H9 (cell line): ENCODE measurements around the gene PROM1. TPM values are rescaled to one million over a fixed set of nuclear protein-coding genes. Genes with fewer than 3 reads are reported as not detected.

Experiments used
- DNase-seq: peaks from one replicate; pipeline ENCODE4 v3.0.0-alpha.2; 2017
- H2AFZ ChIP-seq: one replicate; pipeline ENCODE4 v1.6.1; 2013; ENCODE audit warnings: mild to moderate bottlenecking, low read length, control low read depth, moderate library complexity
- H2AK5ac ChIP-seq: 2 replicates; pipeline ENCODE4 v1.6.1; 2013; ENCODE audit warnings: low read length, control low read depth, mixed read lengths; ENCODE audit not compliant: insufficient read length
- H2BK120ac ChIP-seq: one replicate; pipeline ENCODE4 v1.6.1; 2013; ENCODE audit warnings: low read depth, mild to moderate bottlenecking, low read length, control low read depth, inconsistent platforms; ENCODE audit not compliant: poor library complexity, severe bottlenecking
- H2BK12ac ChIP-seq: 2 replicates; pipeline ENCODE4 v1.6.1; 2013; ENCODE audit warnings: low read length, control low read depth, mixed read lengths, low read depth; ENCODE audit not compliant: insufficient read length
- H2BK15ac ChIP-seq: 2 replicates; pipeline ENCODE4 v1.6.1; 2013; ENCODE audit warnings: low read depth, low read length, control low read depth
- H2BK20ac ChIP-seq: one replicate; pipeline ENCODE4 v1.6.1; 2013; ENCODE audit warnings: low read depth, mild to moderate bottlenecking, low read length, control low read depth, inconsistent platforms; ENCODE audit not compliant: poor library complexity, severe bottlenecking
- H2BK5ac ChIP-seq: 2 replicates; pipeline ENCODE4 v1.6.1; 2013; ENCODE audit warnings: low read length, control low read depth, mixed read lengths; ENCODE audit not compliant: insufficient read length
- H3K14ac ChIP-seq: 2 replicates; pipeline ENCODE4 v1.6.1; 2013; ENCODE audit warnings: low read length, control low read depth; ENCODE audit not compliant: insufficient read depth
- H3K18ac ChIP-seq: 2 replicates; pipeline ENCODE4 v1.6.1; 2013; ENCODE audit warnings: low read depth, mild to moderate bottlenecking, mixed read lengths, low read length, control low read depth; ENCODE audit not compliant: insufficient read length
- H3K23ac ChIP-seq: 2 replicates; pipeline ENCODE4 v1.6.1; 2013; ENCODE audit warnings: low read length, control low read depth, mixed read lengths, low read depth; ENCODE audit not compliant: insufficient read length
- H3K23me2 ChIP-seq: 2 replicates; pipeline ENCODE4 v1.6.1; 2013; ENCODE audit warnings: low read depth, mild to moderate bottlenecking, mixed read lengths, low read length, control low read depth; ENCODE audit not compliant: insufficient read length, poor library complexity, severe bottlenecking
- H3K27ac ChIP-seq: 2 replicates; pipeline ENCODE4 v1.5.1; 2013; ENCODE audit warnings: low read length, control low read depth, mixed read lengths, low read depth; ENCODE audit not compliant: insufficient read length
- H3K27me3 ChIP-seq: 2 replicates; pipeline ENCODE4 v1.6.1; 2013; ENCODE audit warnings: low read length, control low read depth, inconsistent platforms; ENCODE audit not compliant: insufficient read depth
- H3K4ac ChIP-seq: 2 replicates; pipeline ENCODE4 v1.6.1; 2013; ENCODE audit warnings: low read depth, mild to moderate bottlenecking, control low read depth, inconsistent platforms, low read length, moderate library complexity
- H3K4me1 ChIP-seq: 2 replicates; pipeline ENCODE4 v1.6.1; 2013; ENCODE audit warnings: low read length, control low read depth, inconsistent platforms; ENCODE audit not compliant: insufficient read depth
- H3K4me2 ChIP-seq: 2 replicates; pipeline ENCODE4 v1.6.1; 2013; ENCODE audit warnings: low read length, control low read depth, mixed read lengths; ENCODE audit not compliant: insufficient read length, insufficient read depth
- H3K56ac ChIP-seq: 2 replicates; pipeline ENCODE4 v1.6.1; 2013; ENCODE audit warnings: low read depth, mild to moderate bottlenecking, mixed read lengths, low read length, control low read depth; ENCODE audit not compliant: insufficient read length
- H3K79me1 ChIP-seq: 2 replicates; pipeline ENCODE4 v1.6.1; 2013; ENCODE audit warnings: low read depth, mild to moderate bottlenecking, moderate library complexity, low read length, control low read depth, inconsistent platforms; ENCODE audit not compliant: insufficient read depth, poor library complexity, severe bottlenecking
- H3K79me2 ChIP-seq: 2 replicates; pipeline ENCODE4 v1.6.1; 2013; ENCODE audit warnings: low read length, control low read depth, inconsistent platforms; ENCODE audit not compliant: insufficient read depth
- H3K9ac ChIP-seq: 2 replicates; pipeline ENCODE4 v1.6.1; 2013; ENCODE audit warnings: low read length, control low read depth, mixed read lengths; ENCODE audit not compliant: insufficient read length; ENCODE audit errors: extremely low read depth
- H3K9me3 ChIP-seq: one replicate; pipeline ENCODE4 v1.6.1; 2013; ENCODE audit warnings: low read depth, low read length, inconsistent platforms; ENCODE audit not compliant: control insufficient read depth
- H3T11ph ChIP-seq: one replicate; pipeline ENCODE4 v1.6.1; 2013; ENCODE audit warnings: mild to moderate bottlenecking, low read length, control low read depth, inconsistent platforms
- H4K20me1 ChIP-seq: one replicate; pipeline ENCODE4 v1.6.1; 2013; ENCODE audit not compliant: control insufficient read depth, insufficient read length, insufficient read depth
- H4K5ac ChIP-seq: 2 replicates; pipeline ENCODE4 v1.6.1; 2013; ENCODE audit warnings: low read depth, mild to moderate bottlenecking, mixed read lengths, low read length, control low read depth; ENCODE audit not compliant: insufficient read length
- H4K8ac ChIP-seq: replicated peaks from 2 replicates; pipeline ENCODE4 v1.6.1; 2013; ENCODE audit warnings: low read length, control low read depth, mixed read lengths, low read depth; ENCODE audit not compliant: insufficient read length
- H4K91ac ChIP-seq: 2 replicates; pipeline ENCODE4 v1.6.1; 2013; ENCODE audit warnings: low read depth, mild to moderate bottlenecking, moderate library complexity, mixed read lengths, low read length, control low read depth; ENCODE audit not compliant: insufficient read length
- H3K27ac Mint-ChIP-seq, 3 experiments: 2 replicates in 2 of 3; 3 replicates in 1 of 3; pipeline ENCODE4 v1.8.0; 2020 to 2021; ENCODE audit warnings: mixed read lengths in 3 of 3, mild to moderate bottlenecking in 1 of 3, moderate library complexity in 1 of 3
- H3K27me3 Mint-ChIP-seq: 2 replicates; pipeline ENCODE4 v1.8.0; 2021; ENCODE audit warnings: low read depth, mild to moderate bottlenecking, moderate library complexity, mixed read lengths
- H3K36me3 Mint-ChIP-seq, 3 experiments: 2 replicates in 2 of 3; 3 replicates in 1 of 3; pipeline ENCODE4 v1.8.0; 2020 to 2021; ENCODE audit warnings: low read depth in 3 of 3, mixed read lengths in 3 of 3; ENCODE audit not compliant: insufficient read depth in 1 of 3
- H3K4me1 Mint-ChIP-seq, 2 experiments: 2 replicates each; pipeline ENCODE4 v1.8.0; 2020; ENCODE audit warnings: mixed read lengths in 2 of 2
- H3K4me3 Mint-ChIP-seq, 2 experiments: 2 replicates in 1 of 2; 3 replicates in 1 of 2; pipeline ENCODE4 v1.8.0; 2020 to 2021; ENCODE audit warnings: mild to moderate bottlenecking in 2 of 2, mixed read lengths in 2 of 2, moderate library complexity in 1 of 2
- H3K9me3 Mint-ChIP-seq, 2 experiments: 2 replicates in 1 of 2; 3 replicates in 1 of 2; pipeline ENCODE4 v1.8.0; 2020; ENCODE audit warnings: mild to moderate bottlenecking in 2 of 2, mixed read lengths in 2 of 2, moderate library complexity in 1 of 2
- WGBS: extraction: QIAGEN DNeasy Blood & Tissue Kit; methylation state at CpG from one replicate; pipeline ENCODE4 v1.1.7; 2013; ENCODE audit warnings: missing lambda C conversion rate, low lambda C conversion rate, mixed read lengths; ENCODE audit not compliant: insufficient read length; ENCODE audit errors: extremely low coverage; 5-methylcytosine and 5-hydroxymethylcytosine counted together
- total RNA-seq: library from RNA; stranded (reverse); gene quantifications from 2 replicates; pipeline ENCODE4 v1.2.1, GENCODE V29; 2021
- TF ChIP-seq, protein P1 (sequence below): fragments of 200-600 bp; sonication (generic); conservative IDR thresholded peaks from 3 replicates; pipeline ENCODE4 v1.8.0; 2021; ENCODE audit warnings: antibody characterized with exemption, mild to moderate bottlenecking

PROM1 gene
- total RNA-seq, 1 experiment from 2014 or later = 98.3 TPM

DNA sequence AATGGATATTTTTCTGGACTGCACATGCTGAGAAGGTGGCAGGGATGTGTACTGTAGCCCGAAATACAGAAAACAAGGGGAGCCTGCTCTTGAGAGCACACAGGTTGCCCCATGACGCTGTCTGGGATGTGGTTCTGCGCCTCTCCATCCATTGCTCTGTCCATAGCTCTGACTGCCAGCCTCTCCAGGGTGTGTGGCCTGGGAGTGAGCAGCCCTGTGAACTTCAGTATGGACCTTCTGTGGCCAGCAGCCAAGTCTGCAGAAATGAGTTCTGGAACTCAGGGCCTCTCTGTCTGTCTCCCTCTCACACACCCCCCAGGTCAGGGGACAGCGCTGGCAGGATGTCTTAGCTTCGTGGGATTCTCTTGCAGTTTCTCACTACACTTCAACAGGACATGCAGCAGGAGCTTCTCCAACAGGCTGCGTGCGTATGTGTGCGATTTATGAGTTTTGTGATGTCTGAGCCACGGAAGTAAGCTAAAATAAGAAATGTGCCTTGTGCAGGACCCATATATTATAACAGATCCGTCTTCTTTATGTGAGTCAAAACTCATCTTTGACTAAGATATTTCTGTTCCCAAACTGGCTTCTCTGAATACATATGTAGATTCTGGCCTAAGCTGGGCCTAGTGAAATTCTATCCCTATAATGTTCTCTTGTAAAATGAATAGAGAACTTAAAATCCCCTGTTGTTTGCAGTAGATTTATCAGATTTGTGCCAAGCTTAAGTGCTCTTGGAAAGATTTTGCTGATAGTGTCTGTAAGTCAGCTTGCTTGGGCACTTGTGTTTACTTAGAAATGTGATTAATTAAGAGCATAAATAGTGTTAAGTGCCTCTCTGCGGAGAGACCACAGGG, 40.0 kb downstream of the PROM1 start:
- Histone ChIP-seq H3K18ac (no peak overlapping the region), H2AK5ac (no peak overlapping the region), H4K91ac (no peak overlapping the region), H2BK20ac (no peak overlapping the region), H3K79me2 (peaks cover 6% of the 10 kb centered on the region; the same call in 1 of the 2 replicates), H3K4me2 (no peak overlapping the region), H3T11ph (no peak overlapping the region), H3K4me1 (peaks cover 8% of the 10 kb centered on the region; the same call in 1 of the 2 replicates), H3K4ac (no peak overlapping the region), H3K56ac (no peak overlapping the region), H3K9ac (no peak overlapping the region), H2BK120ac (no peak overlapping the region), H3K27ac (no peak overlapping the region), H2BK5ac (no peak overlapping the region), H2BK15ac (no peak overlapping the region), H3K27me3 (no peaks in the 10 kb centered on the region), H2BK12ac (no peak overlapping the region), H4K8ac (no peak overlapping the region), H4K5ac (no peak overlapping the region), H3K23ac (no peak overlapping the region), H3K9me3 (no peaks in the 10 kb centered on the region), H4K20me1 (no peaks in the 10 kb centered on the region), H3K79me1 (peaks cover 5% of the 10 kb centered on the region), H3K23me2 (no peaks in the 10 kb centered on the region), H3K14ac (no peak overlapping the region), H2AFZ (no peak overlapping the region)
- TF ChIP-seq, protein P1, sequence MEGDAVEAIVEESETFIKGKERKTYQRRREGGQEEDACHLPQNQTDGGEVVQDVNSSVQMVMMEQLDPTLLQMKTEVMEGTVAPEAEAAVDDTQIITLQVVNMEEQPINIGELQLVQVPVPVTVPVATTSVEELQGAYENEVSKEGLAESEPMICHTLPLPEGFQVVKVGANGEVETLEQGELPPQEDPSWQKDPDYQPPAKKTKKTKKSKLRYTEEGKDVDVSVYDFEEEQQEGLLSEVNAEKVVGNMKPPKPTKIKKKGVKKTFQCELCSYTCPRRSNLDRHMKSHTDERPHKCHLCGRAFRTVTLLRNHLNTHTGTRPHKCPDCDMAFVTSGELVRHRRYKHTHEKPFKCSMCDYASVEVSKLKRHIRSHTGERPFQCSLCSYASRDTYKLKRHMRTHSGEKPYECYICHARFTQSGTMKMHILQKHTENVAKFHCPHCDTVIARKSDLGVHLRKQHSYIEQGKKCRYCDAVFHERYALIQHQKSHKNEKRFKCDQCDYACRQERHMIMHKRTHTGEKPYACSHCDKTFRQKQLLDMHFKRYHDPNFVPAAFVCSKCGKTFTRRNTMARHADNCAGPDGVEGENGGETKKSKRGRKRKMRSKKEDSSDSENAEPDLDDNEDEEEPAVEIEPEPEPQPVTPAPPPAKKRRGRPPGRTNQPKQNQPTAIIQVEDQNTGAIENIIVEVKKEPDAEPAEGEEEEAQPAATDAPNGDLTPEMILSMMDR = no peak
- no peak for DNase-seq
- peak overlapping the region; percentile 54 to 77 (median 68); a peak in 5 of 7 replicates for H3K27ac Mint-ChIP-seq
- no peaks in the 10 kb centered on the region for H3K9me3 Mint-ChIP-seq
- no peaks in the 10 kb centered on the region for H3K27me3 Mint-ChIP-seq
- peaks cover 0 to 8% (median 0%) of the 10 kb centered on the region in 3 experiments; a peak in 3 of 7 replicates for H3K36me3 Mint-ChIP-seq
- WGBS = no CpG with 5 or more reads among the region's 11 CpGs
- no peak overlapping the region for H3K4me3 Mint-ChIP-seq
- peaks cover 49 to 55% of the 10 kb centered on the region in 2 experiments for H3K4me1 Mint-ChIP-seq
